Colonic mucosa (tissue), 4 donors: ENCODE measurements around the gene MYMK. TPM values are rescaled to one million over a fixed set of nuclear protein-coding genes. Genes with fewer than 3 reads are reported as not detected.
A peak's percentile ranks its signal among the peaks of the same experiment; 100 is the strongest.

ENCODE experiments used
- DNase-seq: peaks from one replicate; pipeline ENCODE4 v3.0.0-alpha.2; 2020
- H3K27ac ChIP-seq: fragments of 200-600 bp; one replicate; pipeline ENCODE4 v1.8.0; 2021
- H3K27me3 ChIP-seq: fragments of 200-600 bp; one replicate; pipeline ENCODE4 v1.8.0; 2021
- H3K36me3 ChIP-seq: fragments of 200-600 bp; one replicate; pipeline ENCODE4 v1.8.0; 2021
- H3K4me1 ChIP-seq: fragments of 200-600 bp; one replicate; pipeline ENCODE4 v1.8.0; 2021; ENCODE audit warnings: mild to moderate bottlenecking
- H3K4me3 ChIP-seq: fragments of 200-600 bp; one replicate; pipeline ENCODE4 v1.8.0; 2021
- H3K9ac ChIP-seq, 2 donors: one replicate each; pipeline ENCODE4 v1.7.0; 2013; ENCODE audit warnings: control low read depth in 2 of 2, low read depth in 2 of 2, low read length in 2 of 2
- H3K9me3 ChIP-seq: fragments of 200-600 bp; one replicate; pipeline ENCODE4 v1.8.0; 2021
- CTCF ChIP-seq: fragments of 200-600 bp; IDR thresholded peaks from one replicate; pipeline ENCODE4 v1.8.0; 2022; ENCODE audit warnings: antibody characterized with exemption, mild to moderate bottlenecking
- intact Hi-C: fragments of 100-400 bp; cut with DNase I; formaldehyde crosslinking; loops from one replicate; pipeline ENCODE4 v1.14.1; 2022
- total RNA-seq, 2 donors: library from RNA; stranded (reverse); fragmentation: NEBNext Ultra II Directional in 1 of 2; extraction: Animal tissue kit (Norgen Biotek cat#: 25700) in 1 of 2; gene quantifications; one replicate each; pipeline ENCODE4 v1.2.1, GENCODE V29; 2021
- donor health status: healthy.
- donor health status: DM: no; HTN: no; CAD: no.
- donor health status: DM: no; HTN: no; CAD: no.

MYMK gene
- total RNA-seq, 2 donors from 2014 or later = not detected

- Histone ChIP-seq H3K27ac (no peak overlapping the region), H3K9ac (no peak overlapping the region), H3K27me3 (peaks cover 19% of the 10 kb centered on the region), H3K9me3 (no peaks in the 10 kb centered on the region), H3K36me3 (no peaks in the 10 kb centered on the region), H3K4me1 (peaks cover 12% of the 10 kb centered on the region), H3K4me3 (no peak overlapping the region)
- intact Hi-C loops = no loop called here
- no peak for TF ChIP-seq CTCF
- no peak for DNase-seq
Observed at GRCh38 chr9:133537257-133537656, 12.5 kb upstream of the MYMK start.

- no peak overlapping the region for H3K27ac ChIP-seq
- intact Hi-C loops = no loop called here
Observed at GRCh38 chr9:133536536-133536935, 11.8 kb upstream of the MYMK start.

GRCh38 chr9:133536080-133536479 lies 11.3 kb upstream of the MYMK start:
- H3K9me3 ChIP-seq = no peaks in the 10 kb centered on the region
- no peak for DNase-seq
- H3K4me3 ChIP-seq = no peak overlapping the region
- H3K27me3 ChIP-seq = peaks cover 19% of the 10 kb centered on the region
- TF ChIP-seq CTCF = no peak
- intact Hi-C loops = no loop called here
- no peaks in the 10 kb centered on the region for H3K36me3 ChIP-seq
- peaks cover 12% of the 10 kb centered on the region for H3K4me1 ChIP-seq
- H3K27ac ChIP-seq = no peak overlapping the region
- no peak overlapping the region for H3K9ac ChIP-seq

More at GRCh38 chr9:133536536-133536935, 11.8 kb upstream of the MYMK start:
- no peaks in the 10 kb centered on the region for H3K36me3 ChIP-seq
- no peak for DNase-seq
- H3K4me1 ChIP-seq = peaks cover 12% of the 10 kb centered on the region
- H3K27me3 ChIP-seq = peaks cover 19% of the 10 kb centered on the region
- H3K4me3 ChIP-seq = no peak overlapping the region
- H3K9ac ChIP-seq = no peak overlapping the region
- no peak for TF ChIP-seq CTCF
- H3K9me3 ChIP-seq = no peaks in the 10 kb centered on the region

GRCh38 chr9:133535306-133535877 lies 10.6 kb upstream of the MYMK start:
- no peak for DNase-seq
- no peak overlapping the region for H3K9ac ChIP-seq
- no peaks in the 10 kb centered on the region for H3K36me3 ChIP-seq
- H3K27me3 ChIP-seq = peaks cover 19% of the 10 kb centered on the region
- H3K4me3 ChIP-seq = no peak overlapping the region
- peaks cover 12% of the 10 kb centered on the region for H3K4me1 ChIP-seq
- no peak for TF ChIP-seq CTCF
- intact Hi-C loops = no loop called here
- H3K9me3 ChIP-seq = no peaks in the 10 kb centered on the region
- no peak overlapping the region for H3K27ac ChIP-seq

- DNase-seq = peak; percentile 45
- H3K9me3 ChIP-seq = no peaks in the 10 kb centered on the region
- H3K4me1 ChIP-seq = peaks cover 12% of the 10 kb centered on the region
- intact Hi-C loops = loop anchor here (5.0 kb wide), 1 partner anchor 193 kb away; no protein-coding TSS in a partner anchor
- H3K36me3 ChIP-seq = no peaks in the 10 kb centered on the region
- TF ChIP-seq CTCF = no peak
- H3K9ac ChIP-seq = peak within 1 kb of the TSS in 1 of 2 donors; percentile 12
- peaks cover 19% of the 10 kb centered on the region for H3K27me3 ChIP-seq
- H3K27ac ChIP-seq = no peak within 1 kb of the TSS
- peak within 1 kb of the TSS; percentile 1 for H3K4me3 ChIP-seq
Observed at GRCh38 chr9:133534346-133535291, 9.9 kb upstream of the MYMK start, which contains the start of gene ADAMTSL2. ADAMTSL2 (plus strand) TSS chr9:133534704; CDS start chr9:133536713, 2,009 bp downstream.
